ENCODE data around the gene AADACL3.

GRCh38 chr1:12674358-12674757 lies 41.6 kb upstream of the AADACL3 start:
- no peak for TF ChIP-seq ZNF580 (CRISPR knock-in tag; IDR thresholded peaks at IDR 0.05; ENCODE audit: borderline replicate concordance, low read depth)
- no peak for TF ChIP-seq SMAD3 (CRISPR knock-in tag; IDR thresholded peaks at IDR 0.05)
- TF ChIP-seq MAFK (conservative IDR thresholded peaks at IDR 0.05 in 1 of 2, IDR thresholded peaks at IDR 0.05 in 1 of 2; ENCODE audit: low read length in 2 of 2), result no peak
- no peak for TF ChIP-seq SIN3B (IDR thresholded peaks at IDR 0.05; ENCODE audit: low read length)
- no peak for TF ChIP-seq NAIF1 (CRISPR knock-in tag; IDR thresholded peaks at IDR 0.05; ENCODE audit: borderline replicate concordance)
- TF ChIP-seq USF2 (IDR thresholded peaks at IDR 0.05; ENCODE audit: low read depth, low read length), result no peak
- TF ChIP-seq USF2 (CRISPR knock-in tag; IDR thresholded peaks at IDR 0.05; ENCODE audit: borderline replicate concordance), result no peak
- TF ChIP-seq KDM5B (CRISPR knock-in tag; IDR thresholded peaks at IDR 0.05; ENCODE audit: borderline replicate concordance), result no peak
- TF ChIP-seq ZBTB20 (CRISPR knock-in tag; IDR thresholded peaks at IDR 0.05; ENCODE audit: borderline replicate concordance, low read depth), result no peak
- no peak for TF ChIP-seq CTCF (CRISPR knock-in tag; IDR thresholded peaks at IDR 0.05)
- TF ChIP-seq SIN3A (IDR thresholded peaks at IDR 0.05; ENCODE audit: borderline replicate concordance, low read depth, low read length), result no peak
- no peak for TF ChIP-seq IRF1 (CRISPR knock-in tag; IDR thresholded peaks at IDR 0.05; ENCODE audit: low read depth)

All from HepG2 (cell line).